HG03565 (cell line): Measurements from ENCODE around the gene KLHL42.
"Not testable (repeated sequence)": the region's sequence is repeated elsewhere in the genome, so short reads cannot be mapped to it uniquely, and the experiment has no call there.

Source experiments
- ATAC-seq: cut with Tn5 transposase; IDR thresholded peaks from one replicate; pipeline ENCODE4 v1.9.1; 2021; ENCODE audit warnings: mild to moderate bottlenecking, moderate library complexity; ENCODE audit not compliant: unreplicated experiment

Gene KLHL42

DNA sequence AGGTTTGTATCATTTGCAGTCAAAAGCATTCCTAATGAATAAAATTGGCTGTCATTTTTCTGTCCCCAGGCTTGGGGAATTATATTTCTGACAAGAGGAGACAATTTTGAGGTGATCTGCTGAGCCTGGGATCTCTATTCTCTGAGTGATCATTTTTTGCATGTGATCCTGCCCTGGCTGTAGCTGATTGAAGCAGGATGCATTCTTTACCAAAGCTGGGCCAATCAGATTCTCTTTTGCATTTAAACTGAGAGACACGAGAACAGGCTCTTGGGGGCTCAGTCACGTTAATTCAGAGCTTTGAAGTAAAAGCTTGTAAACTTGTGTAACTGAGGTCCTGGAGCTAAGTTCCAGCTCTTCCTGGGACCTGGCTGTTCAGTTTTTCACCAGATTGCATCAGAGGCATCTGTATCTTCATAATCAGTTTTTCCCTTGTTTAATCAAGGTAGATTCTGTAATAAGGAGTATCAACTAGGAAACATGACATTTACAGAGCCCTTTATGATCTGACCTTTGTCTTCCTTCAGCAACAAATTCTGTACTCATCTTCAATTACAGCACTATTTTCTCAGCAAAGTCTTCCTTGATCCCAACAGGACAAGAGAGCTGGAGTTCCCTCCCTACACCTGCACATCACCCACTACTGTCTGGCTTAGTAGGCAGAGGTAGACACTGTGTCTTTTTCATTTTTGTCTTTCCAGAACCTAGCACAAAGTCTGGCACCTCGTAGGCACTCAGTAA, 35.0 kb downstream of the KLHL42 start:
- no peak for ATAC-seq

DNA sequence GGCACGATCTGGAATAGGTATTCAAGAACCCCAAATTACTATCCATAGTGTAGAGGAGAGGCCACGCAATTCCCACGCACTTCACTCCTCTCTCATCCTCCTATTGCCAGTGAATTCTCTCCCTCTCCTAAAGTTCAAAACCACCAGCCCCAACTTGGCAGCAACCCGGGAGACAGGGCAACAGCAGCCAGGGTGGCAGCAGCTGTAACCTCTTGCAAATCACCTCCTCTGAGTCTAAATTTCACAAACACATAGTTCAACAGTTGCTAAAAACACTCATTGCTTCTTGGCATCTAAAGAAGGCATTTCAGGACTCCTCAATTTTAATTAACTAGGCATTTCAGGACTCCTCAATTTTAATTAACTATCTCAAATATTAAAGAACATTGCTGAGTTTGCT, 37.7 kb downstream of the KLHL42 start:
- no peak for ATAC-seq

DNA sequence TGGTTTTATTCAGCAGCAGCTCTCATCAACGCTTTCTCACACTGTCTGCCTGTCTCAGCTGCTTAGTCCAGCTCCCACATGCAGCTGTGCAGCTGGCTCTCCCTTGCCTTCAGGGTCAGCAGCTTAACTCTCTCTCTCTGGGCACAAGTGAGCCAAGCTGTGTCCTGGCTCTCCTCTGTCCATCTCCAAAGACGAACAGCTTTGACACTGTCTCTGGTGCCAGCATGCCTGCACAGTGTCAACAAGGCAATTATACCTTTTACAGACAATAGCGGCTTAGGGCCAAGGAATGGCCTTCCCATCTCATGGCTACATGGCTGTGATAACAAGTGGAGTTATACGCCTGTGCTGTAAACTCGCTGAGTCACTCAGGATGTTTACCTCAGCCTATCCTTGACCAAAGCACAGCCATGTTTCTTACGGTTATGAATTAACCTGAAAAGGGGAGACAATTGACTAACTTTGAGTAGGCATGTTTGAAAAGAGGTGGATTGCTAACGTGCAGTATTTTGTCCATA, 38.4 kb downstream of the KLHL42 start:
- ATAC-seq: no peak

DNA sequence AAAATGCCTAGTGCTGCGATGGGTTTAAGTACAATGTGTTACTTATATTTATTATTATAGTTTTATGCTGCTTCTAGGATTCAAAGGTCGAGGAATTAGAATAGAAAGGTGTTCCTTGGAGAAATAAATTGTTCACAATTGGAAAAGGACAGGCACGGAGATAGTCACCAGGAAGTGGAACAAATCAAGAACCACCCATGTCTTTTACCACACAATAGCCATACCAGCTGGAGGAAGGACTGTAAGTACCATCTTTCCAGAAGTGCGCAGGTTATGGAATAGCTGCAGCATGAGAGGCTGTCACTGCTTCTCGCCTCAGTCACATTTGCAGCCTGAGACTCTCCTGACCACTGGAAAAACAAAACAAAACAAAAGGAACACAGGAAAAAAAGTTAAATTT, 40.5 kb downstream of the KLHL42 start:
- ATAC-seq: no peak

DNA sequence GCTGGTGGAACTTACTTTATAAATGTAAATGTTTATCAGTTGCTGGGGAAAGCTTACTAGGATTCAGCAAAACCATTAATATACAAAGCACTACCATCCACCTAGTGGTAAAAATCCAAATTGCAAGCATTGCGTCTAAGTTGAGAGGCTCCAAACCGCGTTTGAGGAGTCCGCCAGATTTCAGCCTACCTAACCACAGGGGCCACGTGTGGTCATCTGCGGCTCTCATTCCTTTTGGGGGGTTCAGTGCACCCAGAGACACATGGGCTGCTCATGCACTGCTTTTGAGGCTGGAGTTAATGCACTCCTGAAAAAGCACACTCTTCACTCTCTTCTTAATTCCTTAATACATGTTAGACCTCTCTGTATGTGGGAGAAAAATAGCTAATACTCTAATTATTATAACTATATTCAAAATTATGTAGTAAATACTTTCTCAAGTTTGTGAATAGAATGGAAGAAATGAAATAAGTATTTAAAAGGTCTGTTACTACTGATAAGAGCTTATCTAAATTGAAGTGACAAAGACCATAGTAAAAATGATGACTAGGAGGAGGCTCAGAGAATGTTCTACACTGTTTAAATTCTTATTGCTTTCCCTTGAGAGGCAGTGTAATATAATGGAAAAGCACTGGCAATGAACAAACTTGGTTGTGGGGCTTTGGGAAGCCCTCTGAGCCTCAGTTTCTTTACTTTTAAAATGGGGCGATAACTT, 41.4 kb downstream of the KLHL42 start:
- peak; percentile 17 for ATAC-seq

DNA sequence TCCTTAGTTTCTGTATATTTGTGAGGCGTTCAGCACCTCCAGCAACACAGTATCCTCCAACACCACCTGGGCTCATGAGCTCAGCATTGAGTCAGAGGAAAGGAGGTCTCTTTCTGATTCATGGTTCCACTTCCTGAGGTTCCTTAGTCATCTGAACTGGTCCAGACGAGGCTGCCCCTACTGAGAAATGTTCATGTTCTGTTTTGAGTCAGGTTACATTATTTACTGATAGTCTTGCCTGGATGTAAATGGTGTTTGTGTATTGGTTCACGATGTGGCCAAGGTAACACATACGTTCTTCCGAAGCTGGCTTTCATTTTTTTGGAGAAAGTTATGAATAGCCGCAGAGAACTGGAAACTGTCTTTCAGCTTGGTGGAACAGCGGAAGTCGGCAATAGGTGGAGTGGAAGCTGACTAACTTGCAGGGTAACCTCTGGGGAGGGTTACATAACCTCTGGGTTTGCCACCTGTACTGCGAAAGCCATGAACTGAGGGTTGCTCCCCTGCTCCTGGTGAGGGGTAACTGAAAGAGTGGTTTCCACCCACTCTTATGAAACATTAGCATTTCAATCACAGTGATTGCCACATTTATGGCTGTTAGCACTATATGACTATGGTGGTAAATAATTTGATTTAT, 42.2 kb downstream of the KLHL42 start:
- ATAC-seq: peak; percentile 72

DNA sequence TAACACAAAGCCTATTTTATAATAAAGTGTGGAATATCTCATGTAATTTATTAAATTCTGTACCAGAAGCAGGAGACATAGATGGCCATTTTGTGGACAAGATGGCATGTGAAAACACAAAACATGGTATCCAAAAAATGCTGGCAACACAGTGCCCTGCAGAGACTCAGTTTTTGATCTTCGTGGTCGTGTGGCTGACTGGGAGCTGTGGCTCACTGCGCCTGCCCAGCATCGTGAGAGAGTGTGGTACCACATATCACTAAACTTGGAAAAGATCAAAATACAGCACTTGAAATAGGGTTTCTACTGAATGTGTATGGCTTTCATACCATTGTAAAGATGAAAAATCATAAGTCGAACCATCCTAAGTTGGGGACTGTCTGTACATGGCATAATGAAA, 43.0 kb downstream of the KLHL42 start:
- no peak for ATAC-seq

DNA sequence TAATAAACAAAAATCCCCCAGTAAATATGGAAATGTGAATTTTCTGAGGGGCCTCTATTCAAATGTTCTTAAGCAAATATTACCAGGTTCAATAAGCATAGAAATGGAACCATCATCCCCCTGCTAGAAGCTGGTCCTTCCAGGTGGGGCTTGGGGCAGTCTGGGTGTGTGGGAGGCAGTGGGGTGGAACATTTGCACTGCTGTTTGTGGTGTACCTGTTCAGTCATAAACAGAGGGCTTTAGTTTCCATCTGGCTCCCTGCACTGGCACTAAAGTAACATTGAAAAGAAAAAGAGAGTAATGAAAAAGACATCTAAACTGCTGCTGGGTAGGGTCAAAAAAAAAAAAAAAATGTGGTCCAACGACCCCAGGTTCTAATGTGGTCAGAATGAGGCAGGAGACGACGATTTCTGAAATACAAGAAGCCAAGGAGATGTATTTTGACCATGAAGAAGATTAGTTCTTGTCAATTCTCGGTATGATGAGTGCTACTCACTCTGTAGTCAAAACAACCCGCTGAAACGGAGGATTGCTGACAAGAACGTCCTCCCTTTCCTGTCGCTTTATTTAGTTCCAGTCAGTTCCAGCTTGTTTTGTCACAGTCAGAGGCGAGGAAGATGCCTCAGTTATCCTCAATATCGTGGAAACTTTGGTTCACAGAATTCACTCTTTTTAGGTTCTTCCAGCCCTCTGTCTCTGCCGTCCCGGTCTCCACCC, 44.3 kb downstream of the KLHL42 start:
- peak; percentile 37 for ATAC-seq

DNA sequence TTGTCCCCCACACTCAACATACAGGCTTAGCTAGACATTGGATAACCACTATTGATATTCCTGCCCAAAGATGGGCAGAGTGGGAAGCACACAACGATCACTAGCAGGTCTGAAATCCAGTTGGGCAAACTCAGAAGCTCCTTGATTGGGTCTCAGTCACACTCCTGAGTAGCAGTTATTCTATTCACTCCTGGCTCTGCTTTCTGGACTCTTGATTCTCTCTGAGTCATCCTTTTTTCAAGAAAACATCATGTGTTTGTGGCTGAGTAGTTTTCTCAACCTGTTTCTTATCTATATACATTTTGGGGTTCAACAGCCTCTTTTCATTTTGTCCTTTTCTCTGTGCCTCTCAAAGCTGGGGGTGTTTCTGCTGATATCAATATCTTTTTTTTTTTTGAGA, 46.0 kb downstream of the KLHL42 start:
- no peak for ATAC-seq

DNA sequence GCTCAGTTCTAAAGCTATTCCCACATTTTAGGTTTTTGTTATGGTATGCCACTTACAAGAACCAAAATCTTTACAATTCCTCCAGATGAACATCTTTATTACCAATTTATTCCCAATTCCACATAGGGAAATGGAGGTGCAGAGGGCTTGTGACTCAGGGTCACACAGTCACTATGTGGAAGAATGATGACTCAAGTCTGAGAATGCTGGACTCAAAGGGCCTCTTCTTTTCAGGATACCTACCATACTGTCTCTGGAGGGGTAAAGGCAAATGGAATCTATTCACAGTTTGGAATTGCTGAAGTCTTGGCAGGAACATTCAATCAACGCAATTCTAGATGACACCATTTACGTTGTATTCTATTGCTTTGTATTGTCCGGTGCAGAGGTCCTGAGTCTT, 48.2 kb downstream of the KLHL42 start:
- ATAC-seq: no peak

DNA sequence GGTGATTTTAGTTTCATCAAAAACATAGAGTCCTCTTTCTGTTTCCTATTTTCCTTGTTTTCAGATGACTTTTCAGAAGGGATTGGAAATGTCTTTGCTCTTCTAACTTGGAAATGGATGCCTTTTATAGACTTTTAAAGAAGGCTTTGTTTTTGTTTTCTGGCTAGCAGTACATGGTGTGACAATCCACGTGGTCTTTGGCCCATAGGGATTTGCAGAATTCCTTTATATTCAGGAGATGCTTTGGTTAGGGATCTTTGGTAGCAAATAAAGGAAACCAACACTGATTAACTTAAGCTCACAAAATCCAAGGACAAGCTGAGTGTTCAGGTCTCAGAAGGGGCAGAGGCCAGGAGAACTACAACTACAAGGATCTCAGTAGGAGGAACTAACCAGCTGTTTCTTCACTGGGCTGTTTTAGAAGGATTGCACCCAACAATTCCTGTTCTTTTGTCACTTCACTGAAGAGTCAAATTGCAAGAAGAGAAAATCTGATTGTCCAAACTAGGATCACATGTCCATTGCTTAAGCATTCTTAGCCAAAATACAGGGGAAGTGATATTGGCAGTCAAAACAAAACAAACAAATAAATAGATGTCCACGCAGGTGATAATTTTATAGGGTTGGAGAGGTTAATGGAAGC, 58.6 kb downstream of the KLHL42 start:
- no peak for ATAC-seq

DNA sequence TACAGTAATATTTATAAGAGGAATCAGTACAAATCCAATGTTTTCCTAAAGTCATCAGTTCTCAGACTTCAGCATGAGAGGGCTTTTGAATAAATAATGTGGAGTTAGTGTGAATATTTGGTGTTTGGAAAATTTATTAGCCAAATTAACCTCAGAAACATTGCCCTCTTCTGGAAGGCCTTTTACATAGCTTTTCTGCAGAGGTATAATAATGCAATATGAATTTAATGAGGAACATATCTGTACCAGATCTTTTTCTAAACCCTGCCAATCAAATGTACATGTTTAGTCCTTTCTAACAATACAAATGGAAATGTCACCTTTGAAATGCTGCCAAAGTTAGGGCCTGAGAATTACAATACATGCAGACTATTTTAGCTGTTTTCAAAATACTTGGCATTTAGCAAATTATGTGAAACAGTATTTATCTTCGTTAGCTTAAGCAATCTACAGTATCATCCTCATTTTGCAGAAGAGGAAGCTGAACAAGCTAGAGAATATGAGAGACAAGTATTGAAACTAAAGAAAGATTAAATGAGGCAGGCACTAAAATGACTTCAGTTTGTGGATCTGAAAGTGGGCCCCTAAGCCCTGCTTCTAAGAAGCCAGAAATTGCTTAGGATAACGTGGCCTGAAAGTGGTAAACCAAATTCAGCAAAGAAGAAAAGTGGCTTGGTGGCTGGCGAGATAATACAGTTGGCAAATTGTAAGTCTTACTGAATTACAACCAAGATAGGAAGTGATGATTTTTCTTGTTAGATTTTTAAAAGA, 60.4 kb downstream of the KLHL42 start:
- ATAC-seq: peak; percentile 59

DNA sequence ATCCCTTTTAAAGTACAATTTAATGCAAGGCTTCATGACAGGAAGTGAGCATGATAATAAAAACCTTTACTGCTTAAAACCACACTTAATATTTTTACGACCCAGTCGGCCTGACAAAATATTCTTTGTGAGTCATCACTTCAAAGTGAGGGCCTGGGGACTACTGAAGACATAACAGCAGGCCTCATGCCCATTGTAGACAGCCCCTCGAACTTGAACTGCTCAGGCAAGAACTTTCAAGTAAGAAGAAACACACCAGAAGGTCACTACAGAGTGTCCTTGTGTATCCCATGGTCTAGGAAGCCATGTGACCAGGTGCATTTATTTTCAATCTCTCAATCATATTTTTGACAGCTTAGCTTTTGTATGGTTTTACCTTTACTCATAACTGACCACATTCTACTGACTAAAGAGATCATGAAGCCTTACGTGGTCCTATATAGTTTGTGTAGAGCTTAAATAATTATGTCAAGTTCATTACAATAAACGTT, 61.4 kb downstream of the KLHL42 start:
- no peak for ATAC-seq

DNA sequence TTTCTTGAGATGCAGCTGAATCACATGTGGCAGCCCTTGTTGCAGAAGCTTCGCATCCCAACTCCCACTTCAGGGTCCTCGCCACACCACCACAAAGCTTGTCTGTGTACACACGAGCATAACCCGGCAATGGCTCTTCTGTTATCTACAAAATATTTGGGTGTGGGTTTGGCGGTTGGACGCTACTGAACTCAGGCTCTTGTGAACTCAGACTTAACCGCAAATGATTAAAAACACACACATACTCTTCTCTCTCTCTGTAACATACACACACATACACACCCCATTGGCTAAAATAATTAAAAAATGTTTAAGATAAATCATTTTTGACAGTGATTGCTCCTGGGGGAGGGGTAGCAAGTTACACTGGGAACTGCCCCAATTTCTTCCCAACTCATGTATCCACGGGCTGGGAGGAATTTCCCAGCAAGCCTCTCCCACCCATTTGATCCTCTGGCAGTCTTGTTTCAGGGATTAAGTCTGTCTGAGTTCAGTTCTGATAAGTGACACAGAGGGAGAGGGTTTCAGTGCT, 63.7 kb downstream of the KLHL42 start:
- ATAC-seq: no peak

DNA sequence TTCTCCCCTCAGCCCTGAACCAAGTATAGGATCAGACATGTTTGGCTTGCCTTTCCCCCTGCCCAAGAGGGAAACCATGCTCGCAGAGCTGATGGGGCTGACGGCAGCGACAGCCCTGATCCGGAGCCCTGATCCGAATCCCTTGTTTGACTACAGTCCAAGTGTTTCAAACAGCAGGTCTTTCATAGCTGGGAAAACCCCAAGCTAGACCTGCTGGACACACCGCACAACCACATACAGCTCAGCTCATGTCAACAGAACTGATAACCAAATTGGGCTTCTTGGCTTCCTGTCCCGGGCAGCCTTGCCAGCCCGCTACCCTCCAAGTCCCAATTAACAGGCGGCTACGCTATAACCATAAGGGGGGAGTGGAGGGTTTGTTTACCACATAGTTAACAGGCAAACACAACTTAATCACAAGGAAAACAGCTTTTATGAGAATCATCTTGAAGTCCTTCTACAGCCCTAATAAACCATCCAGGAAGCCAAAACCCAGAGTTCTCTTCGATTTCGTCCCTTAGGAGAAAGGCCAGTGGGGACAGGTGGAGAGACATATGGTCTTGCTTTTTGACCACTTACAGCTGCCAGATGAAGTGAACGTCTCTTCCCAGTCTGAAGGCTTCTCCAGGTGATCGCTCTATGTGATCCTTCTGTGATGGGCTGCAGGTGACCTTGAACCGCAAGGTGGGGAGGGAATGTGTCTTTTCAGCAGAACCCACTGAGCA, 64.5 kb downstream of the KLHL42 start:
- no peak for ATAC-seq

DNA sequence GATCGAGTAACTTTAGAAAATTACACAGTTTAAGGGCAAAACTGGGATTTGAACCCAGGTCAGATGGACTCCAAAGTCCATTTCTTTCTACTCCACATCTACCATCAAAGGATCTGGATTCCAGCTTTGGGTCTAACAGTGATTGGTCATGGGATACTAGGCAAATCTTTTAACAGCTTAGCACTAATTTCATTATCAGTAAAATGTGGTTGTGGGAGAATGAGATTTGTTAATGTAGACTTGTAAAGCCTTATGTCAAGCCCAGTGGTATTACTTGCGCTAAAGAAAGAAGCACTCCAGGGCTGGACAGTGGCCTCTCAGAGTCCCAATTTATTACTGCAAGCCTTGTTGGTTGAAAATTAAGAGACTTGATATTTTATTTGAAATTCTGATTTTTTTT, 65.2 kb downstream of the KLHL42 start:
- no peak for ATAC-seq

DNA sequence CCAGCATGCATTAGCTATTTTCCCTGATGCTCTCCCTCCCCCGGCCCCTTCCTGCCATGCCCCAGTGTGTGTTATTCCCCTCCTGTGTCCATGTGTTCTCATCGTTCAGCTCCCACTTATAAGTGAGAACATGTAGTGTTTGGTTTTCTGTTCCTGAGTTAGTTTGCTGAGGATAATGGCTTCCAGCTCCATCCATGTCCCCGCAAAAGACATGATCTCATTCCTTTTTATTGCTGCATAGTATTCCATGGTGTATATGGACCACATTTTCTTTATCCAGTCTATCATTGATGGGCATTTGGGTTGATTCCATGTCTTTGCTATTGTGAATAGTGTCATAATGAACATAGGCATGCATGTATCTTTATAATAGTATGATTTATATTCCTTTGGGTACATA, 65.7 kb downstream of the KLHL42 start:
- not testable (repeated sequence) for ATAC-seq

DNA sequence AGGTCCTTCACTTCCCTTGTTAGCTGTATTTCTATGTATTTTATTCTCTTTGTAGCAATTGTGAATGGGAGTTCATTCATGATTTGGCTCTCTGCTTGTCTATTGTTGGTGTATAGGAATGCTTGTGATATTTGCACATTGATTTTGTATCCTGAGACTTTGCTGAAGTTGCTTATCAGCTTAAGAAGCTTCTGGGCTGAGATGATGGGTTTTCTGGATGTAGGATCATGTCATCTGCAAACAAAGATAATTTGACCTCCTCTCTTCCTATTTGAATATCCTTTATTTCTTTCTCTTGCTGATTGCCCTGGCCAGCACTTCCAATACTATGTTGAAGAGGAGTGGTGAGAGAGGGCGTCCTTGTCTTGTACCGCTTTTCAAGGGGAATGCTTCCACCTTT, 67.3 kb downstream of the KLHL42 start:
- not testable (repeated sequence) for ATAC-seq

DNA sequence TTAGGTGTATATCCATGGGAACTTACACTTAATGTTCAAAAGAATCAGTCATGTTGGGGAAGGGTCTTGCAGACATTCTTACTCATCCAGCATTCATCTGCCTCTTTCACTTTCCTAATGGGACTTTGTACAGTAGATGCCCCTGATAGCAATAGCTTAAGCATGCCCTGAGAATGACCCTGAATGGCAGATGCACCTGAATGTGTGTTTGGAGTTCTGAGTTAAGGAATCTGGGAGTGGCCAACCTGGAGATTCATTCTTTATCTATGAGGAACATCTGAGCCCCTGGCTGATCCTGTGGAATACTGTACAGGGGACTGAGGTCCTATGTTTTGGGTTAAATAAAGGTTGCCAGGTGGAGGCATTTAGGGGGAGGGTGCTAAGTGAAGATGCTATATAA, 71.3 kb downstream of the KLHL42 start:
- no peak for ATAC-seq
